ENCODE results near the gene BTF3. TPM values are rescaled to one million over a fixed set of nuclear protein-coding genes. Genes with fewer than 3 reads are reported as not detected.

The BTF3 gene
- total and polyA plus RNA-seq, 2 of the 8 experiments (the other 6 are each of a cell fraction or from before 2014, with no cell fraction given), result 396 to 754 TPM

DNA sequence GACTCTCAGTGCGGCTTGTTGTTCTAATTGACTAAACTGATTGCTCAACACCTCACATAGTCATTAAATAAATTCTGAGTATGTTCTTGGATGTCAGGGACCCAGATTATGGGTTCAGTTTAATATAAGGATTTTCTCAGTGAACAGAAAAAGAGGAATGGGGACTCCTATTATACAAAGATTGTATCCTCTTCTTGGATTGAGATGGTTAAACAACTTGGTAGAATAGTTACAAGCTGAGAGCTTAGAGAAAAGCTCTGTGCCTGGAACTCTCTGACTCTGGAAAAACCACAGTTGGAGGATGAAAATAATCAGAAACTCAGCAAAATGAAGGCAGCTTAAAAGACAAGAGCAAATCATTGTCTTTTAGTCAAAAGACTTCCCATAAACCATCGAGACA is 36.7 kb downstream of the BTF3 start:
- Histone ChIP-seq H4K5ac (ENCODE audit: insufficient read length, low read depth, low read length) (no peak overlapping the region), H4K91ac (replicated peaks; ENCODE audit: insufficient read length, low read length) (no peak overlapping the region), H4K20me1 (replicated peaks in 1 of 2; ENCODE audit: control insufficient read depth in 1 of 2, insufficient read depth in 2 of 2, low read length in 2 of 2) (no peaks in the 10 kb centered on the region), H3K4me3 (ENCODE audit: extremely low read depth in 1 of 4, insufficient read depth in 2 of 4, low read depth in 3 of 4, low read length in 4 of 4) (no peak overlapping the region), H3K4me2 (ENCODE audit: insufficient read depth in 1 of 2, low read depth in 2 of 2, low read length in 2 of 2) (no peak overlapping the region), H3K27ac (ENCODE audit: low read depth, low read length) (no peak overlapping the region), H2BK12ac (ENCODE audit: low read depth, low read length) (no peak overlapping the region), H3K18ac (ENCODE audit: extremely low read depth, low read length) (no peak overlapping the region), H3K23me2 (ENCODE audit: low read depth, low read length) (no peaks in the 10 kb centered on the region; the same call in 1 of the 2 replicates), H2BK15ac (ENCODE audit: low read length) (no peak overlapping the region), H3K56ac (replicated peaks; ENCODE audit: insufficient read length, low read depth, low read length) (no peak overlapping the region), H3K4me1 (replicated peaks in 1 of 4; ENCODE audit: control insufficient read depth in 3 of 4, insufficient read depth in 4 of 4, low read length in 3 of 4) (no peaks in the 10 kb centered on the region), H4K8ac (ENCODE audit: extremely low read depth, insufficient read depth, low read length) (no peak overlapping the region), H2AK5ac (ENCODE audit: low read depth, low read length) (no peak overlapping the region), H3K9ac (replicated peaks in 1 of 4; ENCODE audit: extremely low read depth in 1 of 4, low read depth in 3 of 4, low read length in 3 of 4) (no peak overlapping the region), H3K9me3 (ENCODE audit: insufficient read depth in 2 of 2, low read depth in 1 of 2, low read length in 1 of 2) (peaks cover 4 to 9% of the 10 kb centered on the region in 2 experiments), H2BK120ac (replicated peaks; ENCODE audit: low read depth, low read length) (no peak overlapping the region), H3K23ac (ENCODE audit: insufficient read length) (no peak overlapping the region), H2AFZ (ENCODE audit: low read length) (no peak overlapping the region), H3K36me3 (ENCODE audit: control insufficient read depth in 2 of 4, insufficient read depth in 4 of 4, low read length in 3 of 4) (no peaks in the 10 kb centered on the region), H3K27me3 (replicated peaks in 1 of 4; ENCODE audit: control insufficient read depth in 3 of 4, extremely low read depth in 1 of 4, insufficient read depth in 3 of 4, low read length in 3 of 4) (no peaks in the 10 kb centered on the region), H3K14ac (ENCODE audit: insufficient read length) (no peak overlapping the region), H2BK5ac (ENCODE audit: low read depth, low read length) (no peak overlapping the region), H2BK20ac (ENCODE audit: low read length) (no peak overlapping the region), H3K79me1 (ENCODE audit: low read depth, low read length) (no peaks in the 10 kb centered on the region), H3K79me2 (ENCODE audit: control insufficient read depth in 1 of 2, insufficient read depth in 2 of 2, low read length in 2 of 2) (no peaks in the 10 kb centered on the region), H3K4ac (replicated peaks; ENCODE audit: insufficient read length, low read depth, low read length) (no peak overlapping the region)
- no peak for FAIRE-seq
- DNase-seq (ENCODE audit: low read depth in 1 of 2, low spot score in 2 of 2), result no peak
- 93% methylated on average over 2 of the region's 2 CpGs; no CpG with 5 or more reads in 1 of the 2 experiments for WGBS, 2 experiments (ENCODE audit: extremely low coverage in 1 of 2, insufficient coverage in 1 of 2, insufficient read length in 1 of 2, insufficient replicate concordance in 2 of 2, low coverage in 1 of 2, low lambda C conversion rate in 2 of 2, missing lambda C conversion rate in 1 of 2)
- TF ChIP-seq NRF1 (IDR thresholded peaks at IDR 0.05; ENCODE audit: low read depth, low read length) (no peak), SAP30 (IDR thresholded peaks at IDR 0.05; ENCODE audit: insufficient read depth, insufficient replicate concordance, low read length) (no peak)
- TF ChIP-seq, protein P1, sequence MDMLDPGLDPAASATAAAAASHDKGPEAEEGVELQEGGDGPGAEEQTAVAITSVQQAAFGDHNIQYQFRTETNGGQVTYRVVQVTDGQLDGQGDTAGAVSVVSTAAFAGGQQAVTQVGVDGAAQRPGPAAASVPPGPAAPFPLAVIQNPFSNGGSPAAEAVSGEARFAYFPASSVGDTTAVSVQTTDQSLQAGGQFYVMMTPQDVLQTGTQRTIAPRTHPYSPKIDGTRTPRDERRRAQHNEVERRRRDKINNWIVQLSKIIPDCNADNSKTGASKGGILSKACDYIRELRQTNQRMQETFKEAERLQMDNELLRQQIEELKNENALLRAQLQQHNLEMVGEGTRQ (IDR thresholded peaks at IDR 0.05; ENCODE audit: low read length), result no peak
- ChIA-PET POLR2A (ENCODE audit: partially characterized antibody) (interaction anchor here (0.9 to 2.4 kb wide), 3 partner anchors 14 to 75 kb away, joined by 3 to 11 read pairs (median 3); partner anchors contain the start of gene BTF3), CTCF (ENCODE audit: partially characterized antibody) (interaction anchor here (0.7 to 7.0 kb wide), 10 partner anchors 9 to 92 kb away, joined by 3 to 91 read pairs (median 4); no protein-coding TSS in a partner anchor)
